Measurements from ENCODE around the gene MUCL3.

MUCL3 gene

DNA sequence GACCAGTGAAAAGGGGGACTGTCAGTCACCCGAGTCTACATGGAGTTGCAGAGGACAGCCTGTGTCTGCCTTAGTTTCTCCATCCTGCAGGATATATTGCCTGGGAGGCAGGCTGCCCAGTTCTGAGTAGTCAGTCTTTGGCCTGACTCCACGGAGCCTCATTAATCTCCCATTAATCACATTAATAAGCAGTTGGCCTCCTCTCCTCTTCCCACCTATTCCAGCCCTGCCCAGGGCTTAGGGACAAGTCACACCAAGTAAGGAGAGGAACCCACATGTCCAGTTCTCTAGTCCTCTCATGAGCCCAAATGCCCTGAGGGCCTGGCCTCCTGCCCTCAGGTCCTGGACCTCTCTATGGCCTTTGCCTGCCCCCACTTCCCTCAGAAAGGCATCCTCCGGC is 1.3 kb upstream of the MUCL3 start:
- DNase-seq (ENCODE audit: low read depth), result peak; percentile 23
- TF ChIP-seq, protein P1, sequence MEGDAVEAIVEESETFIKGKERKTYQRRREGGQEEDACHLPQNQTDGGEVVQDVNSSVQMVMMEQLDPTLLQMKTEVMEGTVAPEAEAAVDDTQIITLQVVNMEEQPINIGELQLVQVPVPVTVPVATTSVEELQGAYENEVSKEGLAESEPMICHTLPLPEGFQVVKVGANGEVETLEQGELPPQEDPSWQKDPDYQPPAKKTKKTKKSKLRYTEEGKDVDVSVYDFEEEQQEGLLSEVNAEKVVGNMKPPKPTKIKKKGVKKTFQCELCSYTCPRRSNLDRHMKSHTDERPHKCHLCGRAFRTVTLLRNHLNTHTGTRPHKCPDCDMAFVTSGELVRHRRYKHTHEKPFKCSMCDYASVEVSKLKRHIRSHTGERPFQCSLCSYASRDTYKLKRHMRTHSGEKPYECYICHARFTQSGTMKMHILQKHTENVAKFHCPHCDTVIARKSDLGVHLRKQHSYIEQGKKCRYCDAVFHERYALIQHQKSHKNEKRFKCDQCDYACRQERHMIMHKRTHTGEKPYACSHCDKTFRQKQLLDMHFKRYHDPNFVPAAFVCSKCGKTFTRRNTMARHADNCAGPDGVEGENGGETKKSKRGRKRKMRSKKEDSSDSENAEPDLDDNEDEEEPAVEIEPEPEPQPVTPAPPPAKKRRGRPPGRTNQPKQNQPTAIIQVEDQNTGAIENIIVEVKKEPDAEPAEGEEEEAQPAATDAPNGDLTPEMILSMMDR (IDR thresholded peaks at IDR 0.05; ENCODE audit: control insufficient read depth, extremely low read depth, insufficient read depth), result no peak

DNA sequence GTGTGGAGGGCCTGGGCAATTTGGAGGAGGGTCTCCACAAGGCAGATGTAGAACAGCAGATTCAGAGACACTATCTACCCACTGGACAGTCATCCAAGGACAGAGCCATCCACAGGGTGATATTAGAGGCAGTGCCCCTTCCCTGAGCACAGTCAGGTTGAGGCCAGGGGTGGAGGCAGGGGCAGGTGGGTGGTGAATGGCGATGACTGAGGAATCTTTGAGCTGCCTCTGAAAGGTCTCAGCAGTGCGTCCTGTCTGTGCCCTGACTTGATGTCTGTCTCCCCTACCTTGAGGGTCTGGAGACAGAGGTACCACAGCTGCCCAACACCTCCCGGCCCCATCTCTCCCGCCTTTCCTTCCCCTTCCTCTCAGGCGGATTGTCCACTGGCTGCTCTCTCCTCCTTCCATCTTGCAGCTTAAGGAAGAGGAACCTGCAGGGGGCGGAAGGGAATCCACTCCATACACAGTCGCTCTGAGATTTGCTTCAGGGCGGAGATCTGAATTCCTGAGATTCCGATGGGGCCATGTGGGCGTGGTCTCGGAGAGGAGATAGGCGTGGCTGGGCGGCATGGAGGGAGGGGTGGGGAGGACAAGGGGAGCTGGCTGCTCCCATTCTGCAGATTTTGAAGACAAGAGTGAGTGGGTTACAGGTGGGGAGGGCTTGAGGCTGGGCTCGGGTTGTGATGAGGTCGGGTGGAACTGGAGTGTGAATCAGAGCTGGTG is 1.7 kb downstream of the MUCL3 start:
- DNase-seq (ENCODE audit: low read depth), result peak; percentile 47
- TF ChIP-seq, protein P1 (IDR thresholded peaks at IDR 0.05; ENCODE audit: control insufficient read depth, extremely low read depth, insufficient read depth), result peak; percentile 52
- H3K4me3 ChIP-seq (ENCODE audit: low read depth, low read length), result no peak overlapping the region

More for the DNA sequence above, 1.3 kb upstream of the MUCL3 start:
- no peak overlapping the region for H3K4me3 ChIP-seq (ENCODE audit: low read depth, low read length)

DNA sequence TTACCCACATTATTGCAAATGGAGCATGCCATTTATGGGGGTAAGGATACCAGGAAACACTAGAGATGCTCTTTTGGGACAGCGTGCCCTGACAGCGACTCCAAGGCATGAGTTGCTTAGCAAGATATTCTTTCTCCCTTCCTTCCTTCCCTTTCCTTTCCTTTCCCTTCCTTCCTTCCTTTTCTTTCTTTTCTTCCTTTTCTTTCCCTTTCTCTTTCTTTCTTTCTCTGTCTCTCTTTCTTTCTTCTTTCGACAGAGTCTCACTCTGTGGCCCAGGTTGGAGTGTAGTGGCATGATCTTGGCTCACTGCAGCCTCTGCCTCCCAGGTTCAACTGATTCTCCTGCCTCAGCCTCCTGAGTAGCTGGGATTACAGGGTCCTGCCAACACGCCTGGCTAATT is 3.3 kb downstream of the MUCL3 start:
- TF ChIP-seq, protein P1 (IDR thresholded peaks at IDR 0.05; ENCODE audit: control insufficient read depth, extremely low read depth, insufficient read depth), result no peak
- no peak overlapping the region for H3K4me3 ChIP-seq (ENCODE audit: low read depth, low read length)
- no peak for DNase-seq (ENCODE audit: low read depth)

DNA sequence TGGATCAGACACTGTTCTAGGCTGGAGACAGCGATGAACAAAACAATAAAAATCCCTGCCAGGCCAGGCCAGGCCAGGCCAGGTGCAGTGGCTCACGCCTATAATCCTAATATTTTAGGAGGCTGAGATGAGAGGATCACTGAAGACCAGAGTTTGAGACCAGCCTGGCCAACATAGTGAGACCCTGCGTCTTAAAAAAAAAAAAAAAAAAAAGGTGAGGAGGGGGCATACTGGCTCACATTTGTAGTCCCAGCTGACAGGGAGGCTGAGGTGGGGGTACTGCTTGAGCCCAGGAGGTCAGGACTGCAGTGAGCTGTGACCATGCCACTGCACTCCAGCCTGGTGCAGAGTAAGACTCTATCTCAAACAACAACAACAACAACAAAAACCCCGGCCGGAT is 4.5 kb downstream of the MUCL3 start:
- DNase-seq (ENCODE audit: low read depth), result no peak
- TF ChIP-seq, protein P1 (IDR thresholded peaks at IDR 0.05; ENCODE audit: control insufficient read depth, extremely low read depth, insufficient read depth), result no peak
- H3K4me3 ChIP-seq (ENCODE audit: low read depth, low read length), result no peak overlapping the region

DNA sequence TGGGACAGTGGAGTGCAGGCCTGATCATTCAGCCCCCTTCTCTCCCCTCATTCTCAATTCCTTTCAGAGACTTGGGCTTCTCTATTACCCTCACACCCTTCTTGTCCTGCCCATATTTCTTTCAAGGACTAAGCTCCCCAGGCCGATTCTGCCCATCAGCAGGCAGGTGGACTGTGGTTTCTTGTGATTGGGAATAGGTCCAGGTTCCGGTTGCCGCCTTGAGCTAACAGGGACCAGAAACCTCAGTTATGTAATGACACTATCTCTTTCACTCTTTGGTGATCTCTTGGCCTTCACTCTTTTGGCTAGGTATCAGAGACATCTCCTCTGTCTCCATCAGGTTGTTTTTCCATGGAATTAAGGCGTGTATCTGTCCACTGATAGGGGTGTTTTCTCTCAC is 6.5 kb downstream of the MUCL3 start:
- no peak overlapping the region for H3K4me3 ChIP-seq (ENCODE audit: low read depth, low read length)
- DNase-seq (ENCODE audit: low read depth), result no peak
- TF ChIP-seq, protein P1 (IDR thresholded peaks at IDR 0.05; ENCODE audit: control insufficient read depth, extremely low read depth, insufficient read depth), result no peak

DNA sequence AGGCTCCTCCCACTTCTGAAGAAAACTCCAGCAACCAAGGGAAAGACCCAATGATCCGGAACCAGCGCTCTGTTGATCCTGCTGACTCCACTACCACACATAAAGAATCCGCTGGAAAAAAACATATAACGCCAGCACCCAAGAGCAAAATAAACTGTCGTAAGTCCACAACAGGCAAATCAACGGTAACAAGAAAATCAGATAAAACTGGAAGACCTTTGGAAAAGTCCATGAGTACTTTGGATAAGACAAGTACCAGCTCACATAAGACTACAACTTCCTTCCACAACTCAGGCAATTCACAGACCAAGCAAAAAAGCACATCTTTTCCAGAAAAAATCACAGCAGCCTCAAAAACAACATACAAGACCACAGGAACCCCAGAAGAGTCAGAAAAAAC is 8.0 kb downstream of the MUCL3 start:
- DNase-seq (ENCODE audit: low read depth), result no peak
- TF ChIP-seq, protein P1 (IDR thresholded peaks at IDR 0.05; ENCODE audit: control insufficient read depth, extremely low read depth, insufficient read depth), result no peak
- H3K4me3 ChIP-seq (ENCODE audit: low read depth, low read length), result no peak overlapping the region

DNA sequence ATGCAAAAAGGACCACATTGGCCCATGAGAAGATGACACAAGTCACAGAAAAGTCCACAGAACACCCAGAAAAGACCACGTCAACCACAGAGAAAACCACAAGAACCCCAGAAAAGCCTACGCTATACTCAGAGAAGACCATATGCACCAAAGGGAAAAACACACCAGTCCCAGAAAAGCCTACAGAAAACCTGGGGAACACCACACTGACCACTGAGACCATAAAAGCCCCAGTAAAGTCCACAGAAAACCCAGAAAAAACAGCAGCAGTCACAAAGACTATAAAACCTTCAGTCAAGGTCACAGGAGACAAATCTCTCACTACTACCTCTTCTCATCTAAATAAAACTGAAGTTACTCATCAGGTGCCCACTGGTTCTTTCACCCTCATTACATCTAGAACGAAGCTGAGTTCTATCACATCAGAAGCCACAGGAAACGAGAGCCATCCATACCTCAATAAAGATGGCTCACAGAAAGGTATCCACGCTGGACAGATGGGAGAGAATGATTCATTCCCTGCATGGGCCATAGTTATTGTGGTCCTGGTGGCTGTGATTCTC is 11.2 kb downstream of the MUCL3 start:
- DNase-seq (ENCODE audit: low read depth), result no peak
- H3K4me3 ChIP-seq (ENCODE audit: low read depth, low read length), result no peak overlapping the region
- TF ChIP-seq, protein P1 (IDR thresholded peaks at IDR 0.05; ENCODE audit: control insufficient read depth, extremely low read depth, insufficient read depth), result no peak

Measured in LNCaP clone FGC (cell line).